Uterus (tissue), 4 donors: Measurements from ENCODE around the gene SSTR4. TPM values are rescaled to one million over a fixed set of nuclear protein-coding genes. Genes with fewer than 3 reads are reported as not detected.

Source experiments
- DNase-seq, 2 donors: peaks; one replicate each; pipeline ENCODE4 v3.0.0-alpha.2; 2019 to 2020
- H3K27ac ChIP-seq, 2 donors: fragments of 200-600 bp; sonication (generic); 1 replicate in 1 of 2; 2 replicates in 1 of 2; pipeline ENCODE4 v1.5.1; 2016 to 2018
- H3K27me3 ChIP-seq, 2 donors: fragments of 200-600 bp; sonication (generic); one replicate each; pipeline ENCODE4 v1.5.1; 2018 to 2019; ENCODE audit warnings: control low read depth in 1 of 2
- H3K36me3 ChIP-seq, 2 donors: fragments of 200-600 bp; sonication (generic); one replicate each; pipeline ENCODE4 v1.5.1; 2019; ENCODE audit warnings: control low read depth in 1 of 2
- H3K4me1 ChIP-seq, 2 donors: fragments of 200-600 bp; sonication (generic); one replicate each; pipeline ENCODE4 v1.5.1; 2018 to 2019; ENCODE audit warnings: control low read depth in 1 of 2
- H3K4me3 ChIP-seq, 2 donors: fragments of 200-600 bp; sonication (generic); 1 replicate in 1 of 2; 2 replicates in 1 of 2; pipeline ENCODE4 v1.5.1; 2018 to 2019; ENCODE audit warnings: mild to moderate bottlenecking in 1 of 2
- H3K9me3 ChIP-seq, 2 donors: fragments of 200-600 bp; sonication (generic); one replicate each; pipeline ENCODE4 v1.5.1; 2019; ENCODE audit warnings: control low read depth in 1 of 2
- CTCF ChIP-seq, 4 experiments: fragments of 200-600 bp in 2 of 4; fragments of 450-650 bp in 2 of 4; sonication (generic) in 2 of 4; IDR thresholded peaks; one replicate each; pipeline ENCODE4 v1.5.1; 2016 to 2019; ENCODE audit warnings: antibody characterized with exemption in 4 of 4, mild to moderate bottlenecking in 2 of 4, moderate library complexity in 1 of 4
- POLR2A ChIP-seq, 2 donors: fragments of 450-650 bp; IDR thresholded peaks; one replicate each; pipeline ENCODE4 v1.6.1; 2016; ENCODE audit warnings: antibody characterized with exemption in 2 of 2, mild to moderate bottlenecking in 1 of 2, moderate library complexity in 1 of 2
- intact Hi-C: fragments of 100-400 bp; cut with DNase I; formaldehyde crosslinking; loops from one replicate; pipeline ENCODE4 v1.15.1; 2023; ENCODE audit warnings: low total_unique reads
- total RNA-seq, 4 donors: library from RNA; depleted of rRNA in 3 of 4; stranded (reverse); fragments of >200 nt in 3 of 4; gene quantifications; one replicate each; pipeline versions ENCODE4 v1.1.0 to v1.2.4, GENCODE V29; 2014 to 2023
- donor health status: DM: yes; HTN: yes; CAD: no.

Gene SSTR4
- total RNA-seq, 4 donors from 2014 or later: not detected

- no peaks in the 10 kb centered on the region for H3K9me3 ChIP-seq
- H3K36me3 ChIP-seq: no peaks in the 10 kb centered on the region
- TF ChIP-seq CTCF (IDR thresholded peaks at IDR 0.05) (no peak), POLR2A (IDR thresholded peaks at IDR 0.05) (no peak)
- no peak overlapping the region for H3K27ac ChIP-seq
- no peak for DNase-seq
- no peak overlapping the region for H3K4me3 ChIP-seq
- intact Hi-C loops: no loop called here
- H3K27me3 ChIP-seq: no peaks in the 10 kb centered on the region
- H3K4me1 ChIP-seq: no peaks in the 10 kb centered on the region
Measured at GRCh38 chr20:23078351-23079015, 43.4 kb downstream of the SSTR4 start.

GRCh38 chr20:23079016-23079351, 43.9 kb downstream of the SSTR4 start:
- no peaks in the 10 kb centered on the region for H3K27me3 ChIP-seq
- no peaks in the 10 kb centered on the region for H3K9me3 ChIP-seq

GRCh38 chr20:23079926-23080325, 44.8 kb downstream of the SSTR4 start:
- H3K27me3 ChIP-seq: no peaks in the 10 kb centered on the region

More at GRCh38 chr20:23079016-23079351, 43.9 kb downstream of the SSTR4 start:
- Histone ChIP-seq H3K4me1 (no peaks in the 10 kb centered on the region), H3K27ac (no peak overlapping the region), H3K36me3 (no peaks in the 10 kb centered on the region), H3K4me3 (no peak overlapping the region)
- DNase-seq: no peak
- TF ChIP-seq CTCF (IDR thresholded peaks at IDR 0.05) (no peak), POLR2A (IDR thresholded peaks at IDR 0.05) (no peak)
- intact Hi-C loops: no loop called here

GRCh38 chr20:23080521-23080920, 45.4 kb downstream of the SSTR4 start:
- Histone ChIP-seq H3K4me3 (no peak overlapping the region), H3K4me1 (no peaks in the 10 kb centered on the region), H3K36me3 (no peaks in the 10 kb centered on the region), H3K9me3 (no peaks in the 10 kb centered on the region), H3K27me3 (no peaks in the 10 kb centered on the region), H3K27ac (no peak overlapping the region)
- intact Hi-C loops: no loop called here
- TF ChIP-seq CTCF (IDR thresholded peaks at IDR 0.05) (no peak), POLR2A (IDR thresholded peaks at IDR 0.05) (no peak)
- no peak for DNase-seq

More at GRCh38 chr20:23079926-23080325, 44.8 kb downstream of the SSTR4 start:
- no peak overlapping the region for H3K27ac ChIP-seq
- TF ChIP-seq POLR2A (IDR thresholded peaks at IDR 0.05) (no peak), CTCF (IDR thresholded peaks at IDR 0.05) (no peak)
- no peaks in the 10 kb centered on the region for H3K36me3 ChIP-seq
- H3K9me3 ChIP-seq: no peaks in the 10 kb centered on the region
- no peak overlapping the region for H3K4me3 ChIP-seq
- no peaks in the 10 kb centered on the region for H3K4me1 ChIP-seq
- intact Hi-C loops: no loop called here
- no peak for DNase-seq

- no peaks in the 10 kb centered on the region for H3K36me3 ChIP-seq
- H3K27ac ChIP-seq: no peak overlapping the region
- no peaks in the 10 kb centered on the region for H3K9me3 ChIP-seq
Measured at GRCh38 chr20:23081263-23081819, 46.2 kb downstream of the SSTR4 start.

More at GRCh38 chr20:23081263-23081819, 46.2 kb downstream of the SSTR4 start:
- no peaks in the 10 kb centered on the region for H3K4me1 ChIP-seq
- no peak overlapping the region for H3K4me3 ChIP-seq
- H3K27me3 ChIP-seq: no peaks in the 10 kb centered on the region
- TF ChIP-seq POLR2A (IDR thresholded peaks at IDR 0.05) (no peak), CTCF (IDR thresholded peaks at IDR 0.05) (no peak)
- DNase-seq: no peak
- intact Hi-C loops: no loop called here
